Spleen (tissue), 7 donors: ENCODE results near the gene IGFALS.

Experiments
- CTCF ChIP-seq, 11 experiments: fragments of 200-600 bp in 7 of 11; fragments of 450-650 bp in 4 of 11; sonication (generic) in 4 of 11; IDR thresholded peaks in 8 of 11; conservative IDR thresholded peaks in 3 of 11; 1 replicate in 7 of 11; 2 replicates in 4 of 11; pipeline versions ENCODE4 v1.4.0 to v1.8.0; 2016 to 2021; ENCODE audit warnings: antibody characterized with exemption in 11 of 11, inconsistent platforms in 4 of 11, mild to moderate bottlenecking in 1 of 11
- POLR2AphosphoS5 ChIP-seq, 3 donors: sonication (generic); formaldehyde crosslinking; IDR thresholded peaks; one replicate each; pipeline ENCODE4 v1.5.1; 2017; ENCODE audit warnings: antibody characterized with exemption in 3 of 3
- donor health status: DM: no; HTN: no; CAD: no; lungs with moderate emphysema.
- donor health status: DM: no; HTN: no; CAD: no.
- donor health status: DM: no; HTN: no; CAD: no.

GRCh38 chr16:1794221-1794871 lies 841 bp upstream of the IGFALS start:
- TF ChIP-seq CTCF (IDR thresholded peaks at IDR 0.05 in 8 of 11, conservative IDR thresholded peaks at IDR 0.05 in 3 of 11) (no peak), POLR2AphosphoS5 (IDR thresholded peaks at IDR 0.05) (no peak)
